Central memory CD8-positive, alpha-beta T cell (primary cell): ENCODE data around the gene WFDC9.
"Not testable (repeated sequence)": the region's sequence is repeated elsewhere in the genome, so short reads cannot be mapped to it uniquely, and the experiment has no call there.

Experiments used
- ATAC-seq: fragments of 150-1000 bp; cut with Tn5 transposase; replicated peaks from 2 replicates; pipeline ENCODE4 v1.10.0; 2022; ENCODE audit warnings: mild to moderate bottlenecking, moderate FRiP score, moderate number of reproducible peaks; ENCODE audit not compliant: poor library complexity, severe bottlenecking; ENCODE audit errors: extremely low read depth
- DNase-seq, 2 donors: peaks; one replicate each; pipeline ENCODE4 v3.0.0; 2021; ENCODE audit warnings: low spot score in 2 of 2
- H3K27ac Mint-ChIP-seq: one replicate; pipeline ENCODE4 v1.8.0; 2022; ENCODE audit warnings: low read depth, mild to moderate bottlenecking, moderate library complexity, mixed read lengths
- H3K27me3 Mint-ChIP-seq: one replicate; pipeline ENCODE4 v1.8.0; 2022; ENCODE audit warnings: mixed read lengths
- H3K36me3 Mint-ChIP-seq: one replicate; pipeline ENCODE4 v1.8.0; 2022; ENCODE audit warnings: mild to moderate bottlenecking, moderate library complexity, mixed read lengths; ENCODE audit not compliant: insufficient read depth
- H3K4me1 Mint-ChIP-seq: one replicate; pipeline ENCODE4 v1.8.0; 2022; ENCODE audit warnings: mixed read lengths
- H3K4me3 Mint-ChIP-seq: one replicate; pipeline ENCODE4 v1.8.0; 2022; ENCODE audit warnings: mild to moderate bottlenecking, moderate library complexity, mixed read lengths
- H3K9me3 Mint-ChIP-seq: one replicate; pipeline ENCODE4 v1.8.0; 2022; ENCODE audit warnings: mixed read lengths

The WFDC9 gene

DNA sequence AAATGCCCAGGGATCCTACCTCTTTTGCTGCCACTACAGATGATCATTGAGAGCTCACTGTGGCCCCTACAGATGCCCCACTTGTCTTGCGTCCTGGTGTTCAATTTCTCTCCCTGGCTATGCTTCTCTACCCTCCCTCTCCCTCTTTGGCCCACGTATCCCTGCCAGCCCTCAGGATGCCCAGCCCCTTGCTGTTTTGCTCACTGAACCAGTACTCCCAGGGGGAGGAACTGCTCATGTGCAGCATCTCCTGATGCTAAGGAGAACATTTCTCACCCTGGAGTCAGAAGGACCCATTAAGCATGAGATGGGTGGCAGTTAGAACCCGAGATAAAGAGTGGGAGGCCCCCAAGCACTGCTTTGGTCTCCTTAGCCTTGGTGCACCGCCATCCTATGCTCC is at the start of gene WFDC9:
TSS of gene WFDC9 (minus strand) at position 101 of the 400 bp plus-strand sequence. CDS start 21,103 bp downstream, outside the sequence.
- Mint-ChIP-seq H3K9me3 (no peaks in the 10 kb centered on the region), H3K27me3 (peaks cover 66% of the 10 kb centered on the region), H3K36me3 (no peaks in the 10 kb centered on the region), H3K4me1 (no peaks in the 10 kb centered on the region), H3K27ac (no peak within 1 kb of the TSS), H3K4me3 (no peak within 1 kb of the TSS)
- ATAC-seq (no peak), DNase-seq (no peak)

DNA sequence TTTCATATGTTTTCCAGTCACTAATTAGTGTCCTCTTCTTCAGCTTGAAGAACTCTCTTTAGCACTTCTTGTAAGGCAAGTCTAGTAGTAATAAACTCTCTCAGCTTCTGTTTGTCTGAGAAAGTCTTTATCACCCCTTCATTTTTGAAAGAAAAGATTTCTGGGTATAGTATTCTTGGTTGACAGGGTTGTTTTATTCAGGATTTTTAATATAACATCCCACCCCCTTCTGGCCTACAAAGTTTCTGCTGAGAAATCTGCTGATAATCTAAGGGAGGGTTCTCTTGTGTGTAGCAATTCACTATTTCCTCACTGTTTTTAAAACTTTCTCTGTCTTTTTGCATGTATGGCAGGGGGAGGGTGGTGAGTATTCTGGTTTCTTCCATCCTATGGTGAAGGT is 48.6 kb upstream of the WFDC9 start:
- H3K27ac Mint-ChIP-seq = no peak overlapping the region
- H3K36me3 Mint-ChIP-seq = no peaks in the 10 kb centered on the region
- H3K4me1 Mint-ChIP-seq = no peaks in the 10 kb centered on the region
- ATAC-seq (no peak), DNase-seq (no peak)
- H3K9me3 Mint-ChIP-seq = peaks cover 16% of the 10 kb centered on the region
- peaks cover 56% of the 10 kb centered on the region for H3K27me3 Mint-ChIP-seq
- no peak overlapping the region for H3K4me3 Mint-ChIP-seq

DNA sequence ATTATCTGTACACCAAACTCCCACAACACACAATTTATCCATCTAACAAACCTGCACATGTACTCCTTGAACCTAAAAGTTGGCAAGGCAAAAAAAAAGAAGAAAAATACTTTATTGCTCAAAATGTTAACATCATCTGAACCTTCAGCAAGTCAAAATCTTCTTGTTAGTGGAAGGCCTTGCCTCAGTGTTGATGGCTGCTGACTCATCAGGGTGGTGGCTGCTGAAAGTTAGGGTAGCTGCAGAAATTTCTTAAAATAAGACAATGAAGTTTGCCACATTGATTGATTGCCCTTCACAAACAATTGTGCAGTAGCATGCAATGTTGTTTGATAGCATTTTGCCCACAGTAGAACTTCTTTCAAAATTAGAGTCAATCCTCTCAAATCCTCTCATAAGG is 41.7 kb upstream of the WFDC9 start:
- no peaks in the 10 kb centered on the region for H3K4me1 Mint-ChIP-seq
- no peak for DNase-seq
- H3K36me3 Mint-ChIP-seq = no peaks in the 10 kb centered on the region
- no peak overlapping the region for H3K27ac Mint-ChIP-seq
- no peak for ATAC-seq
- H3K27me3 Mint-ChIP-seq = peaks cover 74% of the 10 kb centered on the region
- peaks cover 3% of the 10 kb centered on the region for H3K9me3 Mint-ChIP-seq
- no peak overlapping the region for H3K4me3 Mint-ChIP-seq

DNA sequence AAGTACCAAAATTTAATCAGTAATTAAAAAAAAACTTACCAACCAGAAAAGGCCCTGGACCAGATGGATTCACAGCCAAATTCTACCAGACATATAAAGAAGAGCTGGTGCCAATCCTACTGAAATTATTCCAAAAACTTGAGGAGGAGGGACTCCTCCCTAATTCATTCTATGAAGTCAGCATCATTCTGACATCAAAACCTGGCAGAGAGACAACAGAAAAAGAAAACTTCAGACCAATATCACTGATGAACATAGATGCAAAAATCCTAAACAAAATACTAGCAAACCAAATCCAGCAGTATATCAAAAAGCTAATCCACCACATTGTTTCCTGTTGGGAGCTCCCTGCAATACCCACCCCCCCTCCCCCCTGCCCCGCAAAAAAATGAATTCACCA is 39.1 kb upstream of the WFDC9 start, which contains the start of gene WFDC11:
TSS of gene WFDC11 (minus strand) at position 101 of the 400 bp plus-strand sequence. CDS start 19,639 bp downstream, outside the sequence.
- Mint-ChIP-seq H3K4me1 (no peaks in the 10 kb centered on the region), H3K36me3 (no peaks in the 10 kb centered on the region), H3K4me3 (no peak within 1 kb of the TSS), H3K27me3 (peaks cover 77% of the 10 kb centered on the region), H3K9me3 (no peaks in the 10 kb centered on the region), H3K27ac (no peak within 1 kb of the TSS)
- ATAC-seq (no peak), DNase-seq (no peak)

DNA sequence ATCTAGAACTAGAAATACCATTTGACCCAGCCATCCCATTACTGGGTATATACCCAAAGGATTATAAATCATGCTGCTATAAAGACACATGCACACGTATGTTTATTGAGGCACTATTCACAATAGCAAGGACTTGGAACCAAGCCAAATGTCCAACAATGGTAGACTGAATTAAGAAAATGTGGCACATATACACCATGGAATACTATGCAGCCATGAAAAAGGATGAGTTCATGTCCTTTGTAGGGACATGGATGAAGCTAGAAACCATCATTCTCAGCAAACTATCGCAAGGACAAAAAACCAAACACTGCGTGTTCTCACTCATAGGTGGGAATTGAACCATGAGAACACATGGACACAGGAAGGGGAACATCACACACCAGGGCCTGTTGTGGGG is 26.0 kb upstream of the WFDC9 start:
- not testable (repeated sequence) for DNase-seq, H3K4me1 Mint-ChIP-seq, H3K27ac Mint-ChIP-seq, H3K9me3 Mint-ChIP-seq, ATAC-seq, H3K4me3 Mint-ChIP-seq, H3K36me3 Mint-ChIP-seq
- H3K27me3 Mint-ChIP-seq = peaks cover 28% of the 10 kb centered on the region

DNA sequence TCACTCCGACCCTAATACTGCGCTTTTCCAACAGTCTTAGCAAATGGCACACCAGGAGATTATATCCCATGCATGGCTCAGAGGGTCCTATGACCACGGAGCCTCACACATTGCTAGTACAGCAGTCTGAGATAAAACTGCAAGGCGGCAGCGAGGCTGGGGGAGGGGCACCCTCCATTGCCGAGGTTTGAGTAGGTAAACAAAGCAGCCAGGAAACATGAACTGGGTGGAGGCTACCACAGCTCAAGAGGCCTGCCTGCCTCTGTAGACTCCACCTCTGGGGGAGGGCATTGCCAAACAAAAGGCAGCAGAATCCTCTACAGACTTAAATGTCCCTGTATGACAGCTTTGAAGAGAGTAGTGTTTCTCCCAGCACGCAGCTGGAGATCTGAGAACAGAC is 20.6 kb upstream of the WFDC9 start:
- not testable (repeated sequence) for H3K36me3 Mint-ChIP-seq, DNase-seq, ATAC-seq, H3K9me3 Mint-ChIP-seq, H3K4me3 Mint-ChIP-seq, H3K27ac Mint-ChIP-seq, H3K4me1 Mint-ChIP-seq
- H3K27me3 Mint-ChIP-seq = peaks cover 49% of the 10 kb centered on the region

DNA sequence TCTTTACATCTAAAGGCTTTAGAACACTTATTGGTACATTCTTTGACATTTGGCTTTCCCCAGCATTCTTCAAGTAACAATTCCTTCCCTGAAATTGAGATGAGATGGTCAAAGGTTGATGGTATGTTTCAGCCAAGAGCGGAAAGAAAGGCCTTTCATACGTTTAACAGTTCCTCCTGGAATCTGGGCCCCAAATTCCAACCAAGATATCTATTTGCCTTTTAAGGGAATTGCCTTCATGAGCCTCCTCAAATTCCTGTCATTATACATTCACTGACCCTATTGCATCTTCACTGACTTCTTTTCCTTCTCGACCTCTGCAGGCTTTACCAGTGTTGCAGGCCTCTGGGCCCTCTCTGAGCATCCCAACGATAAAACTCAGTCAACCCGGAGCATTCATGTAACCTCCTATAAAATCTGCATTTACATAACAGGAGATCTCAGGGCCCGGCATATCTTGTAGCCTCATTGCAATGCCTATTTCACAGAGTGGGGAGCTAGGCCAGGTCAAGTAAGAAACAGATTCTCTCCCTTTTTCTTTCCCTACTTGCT is 18.3 kb upstream of the WFDC9 start:
- Mint-ChIP-seq H3K9me3 (no peaks in the 10 kb centered on the region), H3K27me3 (peaks cover 52% of the 10 kb centered on the region), H3K4me1 (no peaks in the 10 kb centered on the region), H3K36me3 (no peaks in the 10 kb centered on the region), H3K4me3 (no peak overlapping the region), H3K27ac (no peak overlapping the region)
- ATAC-seq (no peak), DNase-seq (no peak)

DNA sequence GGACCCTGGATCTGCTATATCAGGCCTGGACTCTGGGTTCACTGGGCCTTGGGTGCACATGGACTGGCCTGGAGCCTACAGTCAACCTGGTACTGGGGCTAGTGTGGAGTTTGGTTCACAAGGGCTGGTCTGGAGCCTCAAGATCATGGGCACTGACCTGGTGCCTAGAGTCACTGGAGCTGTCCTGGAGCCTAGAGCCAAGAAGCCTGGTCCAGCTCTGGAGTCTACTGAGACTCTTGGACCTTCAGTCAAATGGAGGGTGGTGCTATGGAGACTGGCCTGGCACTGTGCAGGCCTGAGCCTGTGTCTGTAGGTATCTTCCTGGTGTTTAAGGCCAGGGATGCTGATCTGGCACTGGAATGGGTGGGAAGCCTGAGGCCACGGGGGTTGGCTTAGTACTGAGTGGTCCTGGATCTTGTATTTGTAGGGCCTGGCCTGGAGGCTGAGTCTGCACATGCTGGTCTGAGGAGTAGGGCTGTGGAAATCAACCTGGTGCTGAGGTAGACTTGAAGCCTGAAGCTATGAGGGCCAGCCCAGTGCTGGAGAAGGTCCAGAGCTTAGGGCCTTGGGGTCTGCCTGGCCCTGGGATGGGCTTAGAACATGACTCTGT is 16.5 kb upstream of the WFDC9 start:
- Mint-ChIP-seq H3K4me1 (no peaks in the 10 kb centered on the region), H3K27me3 (peaks cover 45% of the 10 kb centered on the region), H3K27ac (no peak overlapping the region), H3K9me3 (no peaks in the 10 kb centered on the region), H3K4me3 (no peak overlapping the region), H3K36me3 (no peaks in the 10 kb centered on the region)
- DNase-seq = no peak
- no peak for ATAC-seq

DNA sequence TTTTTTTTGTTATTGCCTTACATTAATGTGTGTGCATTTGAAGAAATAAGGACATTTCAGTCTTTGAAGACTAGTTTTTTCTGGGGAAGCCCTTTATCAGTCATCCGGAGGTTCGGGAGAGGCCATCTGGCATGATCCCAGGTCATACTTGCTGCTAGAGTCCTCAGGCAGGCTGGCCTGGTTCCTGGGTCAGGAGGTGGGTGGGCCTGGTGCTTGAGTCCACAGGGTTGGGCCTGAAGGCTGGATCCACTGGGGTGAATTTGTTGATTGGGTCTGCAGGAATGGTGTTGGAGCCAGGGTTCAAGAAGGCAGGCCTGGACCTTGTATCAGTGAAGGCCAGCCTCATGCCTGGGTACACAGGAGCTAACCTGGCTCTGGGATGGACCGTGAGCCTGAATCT is 15.8 kb upstream of the WFDC9 start:
- no peak for ATAC-seq
- DNase-seq = no peak
- Mint-ChIP-seq H3K4me1 (no peaks in the 10 kb centered on the region), H3K27ac (no peak overlapping the region), H3K9me3 (no peaks in the 10 kb centered on the region), H3K27me3 (peaks cover 46% of the 10 kb centered on the region), H3K36me3 (no peaks in the 10 kb centered on the region), H3K4me3 (no peak overlapping the region)

DNA sequence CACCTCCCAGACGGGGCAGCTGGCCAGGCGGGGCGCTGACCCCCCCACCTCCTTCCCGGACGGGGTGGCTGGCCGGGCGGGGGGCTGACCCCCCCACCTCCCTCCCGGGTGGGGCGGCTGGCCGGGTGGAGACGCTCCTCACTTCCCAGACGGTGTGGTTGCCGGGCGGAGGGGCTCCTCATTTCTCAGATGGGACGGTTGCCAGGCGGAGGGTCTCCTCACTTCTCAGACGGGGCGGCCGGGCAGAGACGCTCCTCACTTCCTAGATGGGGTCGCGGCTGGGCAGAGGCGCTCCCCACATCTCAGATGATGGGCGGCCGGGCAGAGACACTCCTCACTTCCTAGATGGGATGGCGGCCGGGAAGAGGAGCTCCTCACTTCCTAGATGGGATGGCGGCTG is 14.8 kb upstream of the WFDC9 start:
- DNase-seq, H3K4me1 Mint-ChIP-seq, H3K27ac Mint-ChIP-seq, H3K9me3 Mint-ChIP-seq, H3K4me3 Mint-ChIP-seq, H3K36me3 Mint-ChIP-seq, ATAC-seq: not testable (repeated sequence)
- H3K27me3 Mint-ChIP-seq = peaks cover 43% of the 10 kb centered on the region

DNA sequence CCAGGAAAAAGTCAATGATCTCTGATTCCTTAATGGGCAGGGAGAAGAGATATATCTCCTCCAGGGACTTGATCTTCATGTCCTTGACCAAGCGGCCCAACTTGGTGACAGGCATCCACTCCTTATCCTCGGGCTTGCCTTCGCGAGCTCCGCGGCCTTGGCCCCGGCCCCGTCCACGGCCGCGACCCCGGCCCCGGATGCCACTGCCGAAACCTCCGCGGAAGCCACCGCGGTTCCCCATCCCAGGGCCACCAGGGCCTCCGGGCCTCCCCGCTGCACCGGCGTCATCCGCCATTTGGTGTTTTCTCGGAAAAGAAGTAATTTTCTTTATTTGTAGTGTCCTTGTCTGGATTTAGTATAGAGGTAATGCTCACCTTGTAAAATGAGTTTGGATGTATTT is 10.0 kb upstream of the WFDC9 start:
- H3K4me3 Mint-ChIP-seq, H3K36me3 Mint-ChIP-seq, H3K27ac Mint-ChIP-seq, ATAC-seq, DNase-seq, H3K9me3 Mint-ChIP-seq, H3K4me1 Mint-ChIP-seq: not testable (repeated sequence)
- peaks cover 44% of the 10 kb centered on the region for H3K27me3 Mint-ChIP-seq

DNA sequence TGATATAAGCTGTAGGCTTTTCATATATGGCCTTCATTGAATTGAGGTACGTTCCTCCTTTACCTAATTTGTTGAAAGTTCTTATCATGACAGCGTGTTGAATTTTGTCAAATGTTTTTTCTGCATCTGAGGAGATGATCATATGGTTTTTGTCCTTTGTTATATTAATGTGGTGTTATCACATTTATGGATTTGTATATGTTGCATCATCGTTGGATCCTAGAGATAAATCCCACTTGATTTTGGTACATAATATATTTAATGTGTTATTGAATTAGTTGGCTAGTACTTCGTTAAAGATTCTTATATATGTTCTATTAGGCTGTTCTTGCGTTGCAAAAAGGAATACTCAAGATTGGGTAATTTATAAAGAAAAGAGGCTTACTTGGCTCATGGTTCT is 8.6 kb upstream of the WFDC9 start:
- no peaks in the 10 kb centered on the region for H3K4me1 Mint-ChIP-seq
- peaks cover 41% of the 10 kb centered on the region for H3K27me3 Mint-ChIP-seq
- ATAC-seq (no peak), DNase-seq (no peak)
- H3K36me3 Mint-ChIP-seq = no peaks in the 10 kb centered on the region
- H3K9me3 Mint-ChIP-seq = no peaks in the 10 kb centered on the region
- H3K27ac Mint-ChIP-seq = no peak overlapping the region
- H3K4me3 Mint-ChIP-seq = no peak overlapping the region

DNA sequence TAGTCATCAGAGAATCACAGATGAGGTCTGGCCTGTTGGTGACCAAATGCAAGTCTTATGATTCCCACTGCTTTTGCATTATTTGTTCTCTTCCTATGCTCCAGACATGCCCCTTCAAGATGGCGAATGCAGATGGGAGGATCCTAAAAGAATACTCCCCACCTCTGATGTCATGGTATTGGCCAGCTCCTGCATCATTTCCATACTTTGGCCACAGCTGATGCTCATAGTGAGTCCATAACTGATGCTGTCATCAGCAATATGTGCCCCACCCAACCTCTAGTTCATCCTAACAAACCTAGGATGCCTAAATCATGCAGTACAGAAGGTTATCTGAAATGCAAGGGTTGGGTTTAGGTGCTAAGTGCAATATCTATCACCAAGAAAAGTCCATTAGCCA is 5.4 kb upstream of the WFDC9 start:
- Mint-ChIP-seq H3K27ac (no peak overlapping the region), H3K27me3 (peaks cover 35% of the 10 kb centered on the region), H3K36me3 (no peaks in the 10 kb centered on the region), H3K9me3 (no peaks in the 10 kb centered on the region), H3K4me1 (no peaks in the 10 kb centered on the region), H3K4me3 (no peak overlapping the region)
- no peak for DNase-seq
- no peak for ATAC-seq
